Body of pancreas (tissue), 4 donors: Measurements from ENCODE around the gene ANKZF1.

Experiments
- CTCF ChIP-seq, 7 experiments: fragments of 450-650 bp in 4 of 7; fragments of 200-600 bp in 3 of 7; sonication (generic) in 3 of 7; IDR thresholded peaks; one replicate each; pipeline ENCODE4 v1.5.1; 2016 to 2019; ENCODE audit warnings: antibody characterized with exemption in 7 of 7
- POLR2A ChIP-seq, 3 donors: fragments of 450-650 bp; IDR thresholded peaks; one replicate each; pipeline ENCODE4 v1.6.1; 2016; ENCODE audit warnings: antibody characterized with exemption in 3 of 3, mild to moderate bottlenecking in 2 of 3

GRCh38 chr2:219218217-219218731, 11.3 kb upstream of the ANKZF1 start:
- TF ChIP-seq CTCF (IDR thresholded peaks at IDR 0.05) (no peak), POLR2A (IDR thresholded peaks at IDR 0.05) (no peak)
